Liver (tissue), 9 donors: ENCODE results near the gene GRN. TPM values are rescaled to one million over a fixed set of nuclear protein-coding genes. Genes with fewer than 3 reads are reported as not detected.

Source experiments
- DNase-seq: peaks from one replicate; pipeline ENCODE4 v3.0.0-alpha.2; 2017; ENCODE audit warnings: low spot score
- H3K27ac ChIP-seq, 2 donors: one replicate each; pipeline ENCODE4 v1.7.0; 2013; ENCODE audit warnings: inconsistent platforms in 2 of 2, low read length in 2 of 2, control low read depth in 1 of 2, low read depth in 1 of 2, mild to moderate bottlenecking in 1 of 2
- H3K27me3 ChIP-seq, 4 donors: one replicate each; pipeline versions ENCODE4 v1.6.1 to v1.7.0; 2013; ENCODE audit warnings: low read length in 3 of 4, inconsistent platforms in 1 of 4, mild to moderate bottlenecking in 1 of 4, moderate library complexity in 1 of 4; ENCODE audit not compliant: control insufficient read depth in 4 of 4, insufficient read depth in 4 of 4
- H3K36me3 ChIP-seq, 4 donors: one replicate each; pipeline versions ENCODE4 v1.6.1 to v1.7.0; 2013; ENCODE audit warnings: low read length in 3 of 4, mild to moderate bottlenecking in 3 of 4, low read depth in 1 of 4, moderate library complexity in 1 of 4; ENCODE audit not compliant: control insufficient read depth in 4 of 4, insufficient read depth in 3 of 4
- H3K4me1 ChIP-seq, 4 donors: one replicate each; pipeline versions ENCODE4 v1.6.1 to v1.7.0; 2013; ENCODE audit warnings: low read length in 3 of 4, mild to moderate bottlenecking in 3 of 4, moderate library complexity in 1 of 4; ENCODE audit not compliant: control insufficient read depth in 4 of 4, insufficient read depth in 4 of 4
- H3K4me3 ChIP-seq, 3 donors: one replicate each; pipeline versions ENCODE4 v1.6.1 to v1.7.0; 2013; ENCODE audit warnings: low read length in 3 of 3, control low read depth in 1 of 3, low read depth in 1 of 3, mild to moderate bottlenecking in 1 of 3
- H3K9ac ChIP-seq, 2 donors: one replicate each; pipeline ENCODE4 v1.7.0; 2013; ENCODE audit warnings: low read length in 2 of 2, mild to moderate bottlenecking in 2 of 2, moderate library complexity in 2 of 2, control low read depth in 1 of 2, low read depth in 1 of 2
- H3K9me3 ChIP-seq, 4 donors: one replicate each; pipeline versions ENCODE4 v1.6.1 to v1.7.0; 2013; ENCODE audit warnings: low read length in 3 of 4; ENCODE audit not compliant: control insufficient read depth in 4 of 4
- ATF3 ChIP-seq: IDR thresholded peaks from 2 replicates; pipeline ENCODE4 v1.6.1; 2016; ENCODE audit warnings: antibody characterized with exemption
- EGR1 ChIP-seq, 2 donors: IDR thresholded peaks; 2 replicates each; pipeline ENCODE4 v1.6.1; 2016 to 2018; ENCODE audit warnings: antibody characterized with exemption in 2 of 2, low read depth in 2 of 2
- FOXA1 ChIP-seq: IDR thresholded peaks from 2 replicates; pipeline ENCODE4 v1.6.1; 2016; ENCODE audit warnings: antibody characterized with exemption
- FOXA2 ChIP-seq: IDR thresholded peaks from 2 replicates; pipeline ENCODE4 v1.6.1; 2016; ENCODE audit warnings: antibody characterized with exemption
- GABPA ChIP-seq, 2 donors: IDR thresholded peaks in 1 of 2; conservative IDR thresholded peaks in 1 of 2; 2 replicates each; pipeline ENCODE4 v1.6.1; 2016; ENCODE audit warnings: antibody characterized with exemption in 2 of 2, mild to moderate bottlenecking in 1 of 2, moderate library complexity in 1 of 2
- HNF4A ChIP-seq, 2 donors: conservative IDR thresholded peaks; 2 replicates each; pipeline ENCODE4 v1.6.1; 2016; ENCODE audit warnings: antibody characterized with exemption in 2 of 2, mild to moderate bottlenecking in 2 of 2
- HNF4G ChIP-seq: IDR thresholded peaks from 2 replicates; pipeline ENCODE4 v1.6.1; 2016; ENCODE audit warnings: antibody characterized with exemption
- JUND ChIP-seq, 2 donors: IDR thresholded peaks; 2 replicates each; pipeline ENCODE4 v1.6.1; 2016; ENCODE audit warnings: antibody characterized with exemption in 2 of 2
- MAX ChIP-seq: IDR thresholded peaks from 2 replicates; pipeline ENCODE4 v1.6.1; 2016; ENCODE audit warnings: antibody characterized with exemption
- NR2F2 ChIP-seq: IDR thresholded peaks from 2 replicates; pipeline ENCODE4 v1.6.1; 2016; ENCODE audit warnings: antibody characterized with exemption
- RAD21 ChIP-seq, 2 donors: IDR thresholded peaks; 2 replicates each; pipeline ENCODE4 v1.6.1; 2016; ENCODE audit warnings: antibody characterized with exemption in 2 of 2, mild to moderate bottlenecking in 2 of 2
- REST ChIP-seq: IDR thresholded peaks from 2 replicates; pipeline ENCODE4 v1.6.1; 2016; ENCODE audit warnings: antibody characterized with exemption, mild to moderate bottlenecking
- RXRA ChIP-seq, 2 donors: IDR thresholded peaks; 2 replicates each; pipeline ENCODE4 v1.6.1; 2017 to 2018; ENCODE audit warnings: antibody characterized with exemption in 2 of 2, mild to moderate bottlenecking in 1 of 2
- SP1 ChIP-seq: IDR thresholded peaks from 2 replicates; pipeline ENCODE4 v1.6.1; 2018; ENCODE audit warnings: antibody characterized with exemption, mild to moderate bottlenecking
- TAF1 ChIP-seq: conservative IDR thresholded peaks from 2 replicates; pipeline ENCODE4 v1.6.1; 2016; ENCODE audit warnings: antibody characterized with exemption, mild to moderate bottlenecking
- YY1 ChIP-seq: IDR thresholded peaks from 2 replicates; pipeline ENCODE4 v1.6.1; 2016; ENCODE audit warnings: antibody characterized with exemption, mild to moderate bottlenecking
- WGBS: extraction: QIAGEN DNeasy Blood & Tissue Kit; methylation state at CpG from one replicate; pipeline ENCODE4 v1.1.7; 2013; 5-methylcytosine and 5-hydroxymethylcytosine counted together
- polyA plus RNA-seq, 2 donors: library from polyadenylated mRNA; stranded (reverse) in 1 of 2; unstranded in 1 of 2; fragments of 200-250 nt in 1 of 2; fragments of >200 nt in 1 of 2; fragmentation: Nextera tagmentation in 1 of 2; extraction: Ambion mirVana in 1 of 2; gene quantifications; one replicate each; pipeline versions ENCODE4 v1.2.1 to v1.2.3, GENCODE V29; 2013 to 2015
- total RNA-seq, 2 donors: library from RNA; depleted of rRNA; stranded (reverse); fragments of >200 nt; gene quantifications; one replicate each; pipeline ENCODE4 v1.2.3, GENCODE V29; 2014
- TF ChIP-seq, protein P1 (sequence below): IDR thresholded peaks from 2 replicates; pipeline ENCODE4 v1.6.1; 2016; ENCODE audit warnings: antibody characterized with exemption
- TF ChIP-seq, protein P2 (sequence below): fragments of 150-350 bp; IDR thresholded peaks from 2 replicates; pipeline ENCODE4 v1.5.1; 2017; ENCODE audit warnings: improper control_type of control experiment, low read depth, low read length; ENCODE audit not compliant: missing input control
- donor health status: healthy.
- donor health status: healthy.
- donor health status: healthy.
- donor health status: healthy.
- donor health status: healthy.

Gene GRN
- total and polyA plus RNA-seq, 4 donors: 90.9 to 166 (median 133) TPM

- no peaks in the 10 kb centered on the region for H3K27me3 ChIP-seq
- WGBS: 64% methylated on average over 9 of the region's 9 CpGs
Observed at GRCh38 chr17:44380767-44381166, 35.7 kb downstream of the GRN start.

More at GRCh38 chr17:44380767-44381166, 35.7 kb downstream of the GRN start:
- Histone ChIP-seq H3K27ac (no peak overlapping the region), H3K4me1 (peaks cover 4 to 9% (median 6%) of the 10 kb centered on the region in 4 donors), H3K9ac (no peak overlapping the region), H3K36me3 (no peaks in the 10 kb centered on the region), H3K4me3 (no peak overlapping the region), H3K9me3 (no peaks in the 10 kb centered on the region)
- no peak for DNase-seq
- TF ChIP-seq RXRA (IDR thresholded peaks at IDR 0.05): no peak
- no peak for TF ChIP-seq EGR1 (IDR thresholded peaks at IDR 0.05; ENCODE audit: low read depth in 2 of 2)
- no peak for TF ChIP-seq FOXA1
- no peak for TF ChIP-seq JUND (IDR thresholded peaks at IDR 0.05)
- TF ChIP-seq HNF4A (conservative IDR thresholded peaks at IDR 0.05): no peak
- TF ChIP-seq, protein P1, sequence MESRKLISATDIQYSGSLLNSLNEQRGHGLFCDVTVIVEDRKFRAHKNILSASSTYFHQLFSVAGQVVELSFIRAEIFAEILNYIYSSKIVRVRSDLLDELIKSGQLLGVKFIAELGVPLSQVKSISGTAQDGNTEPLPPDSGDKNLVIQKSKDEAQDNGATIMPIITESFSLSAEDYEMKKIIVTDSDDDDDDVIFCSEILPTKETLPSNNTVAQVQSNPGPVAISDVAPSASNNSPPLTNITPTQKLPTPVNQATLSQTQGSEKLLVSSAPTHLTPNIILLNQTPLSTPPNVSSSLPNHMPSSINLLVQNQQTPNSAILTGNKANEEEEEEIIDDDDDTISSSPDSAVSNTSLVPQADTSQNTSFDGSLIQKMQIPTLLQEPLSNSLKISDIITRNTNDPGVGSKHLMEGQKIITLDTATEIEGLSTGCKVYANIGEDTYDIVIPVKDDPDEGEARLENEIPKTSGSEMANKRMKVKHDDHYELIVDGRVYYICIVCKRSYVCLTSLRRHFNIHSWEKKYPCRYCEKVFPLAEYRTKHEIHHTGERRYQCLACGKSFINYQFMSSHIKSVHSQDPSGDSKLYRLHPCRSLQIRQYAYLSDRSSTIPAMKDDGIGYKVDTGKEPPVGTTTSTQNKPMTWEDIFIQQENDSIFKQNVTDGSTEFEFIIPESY: no peak
- no peak for TF ChIP-seq FOXA2
- no peak for TF ChIP-seq SP1
- no peak for TF ChIP-seq TAF1
- no peak for TF ChIP-seq MAX
- no peak for TF ChIP-seq GABPA (IDR thresholded peaks at IDR 0.05 in 1 of 2, conservative IDR thresholded peaks at IDR 0.05 in 1 of 2)
- TF ChIP-seq NR2F2: no peak
- TF ChIP-seq REST: no peak
- TF ChIP-seq, protein P2, sequence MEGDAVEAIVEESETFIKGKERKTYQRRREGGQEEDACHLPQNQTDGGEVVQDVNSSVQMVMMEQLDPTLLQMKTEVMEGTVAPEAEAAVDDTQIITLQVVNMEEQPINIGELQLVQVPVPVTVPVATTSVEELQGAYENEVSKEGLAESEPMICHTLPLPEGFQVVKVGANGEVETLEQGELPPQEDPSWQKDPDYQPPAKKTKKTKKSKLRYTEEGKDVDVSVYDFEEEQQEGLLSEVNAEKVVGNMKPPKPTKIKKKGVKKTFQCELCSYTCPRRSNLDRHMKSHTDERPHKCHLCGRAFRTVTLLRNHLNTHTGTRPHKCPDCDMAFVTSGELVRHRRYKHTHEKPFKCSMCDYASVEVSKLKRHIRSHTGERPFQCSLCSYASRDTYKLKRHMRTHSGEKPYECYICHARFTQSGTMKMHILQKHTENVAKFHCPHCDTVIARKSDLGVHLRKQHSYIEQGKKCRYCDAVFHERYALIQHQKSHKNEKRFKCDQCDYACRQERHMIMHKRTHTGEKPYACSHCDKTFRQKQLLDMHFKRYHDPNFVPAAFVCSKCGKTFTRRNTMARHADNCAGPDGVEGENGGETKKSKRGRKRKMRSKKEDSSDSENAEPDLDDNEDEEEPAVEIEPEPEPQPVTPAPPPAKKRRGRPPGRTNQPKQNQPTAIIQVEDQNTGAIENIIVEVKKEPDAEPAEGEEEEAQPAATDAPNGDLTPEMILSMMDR: no peak
- TF ChIP-seq ATF3: no peak
- TF ChIP-seq YY1: no peak
- TF ChIP-seq HNF4G: no peak
- no peak for TF ChIP-seq RAD21 (IDR thresholded peaks at IDR 0.05)
